ENCODE results near the gene PXDC1. TPM values are rescaled to one million over a fixed set of nuclear protein-coding genes. Genes with fewer than 3 reads are reported as not detected.
"Not testable (repeated sequence)": the region's sequence is repeated elsewhere in the genome, so short reads cannot be mapped to it uniquely, and the experiment has no call there.

Gene PXDC1
- total RNA-seq, 4 donors from 2014 or later = 111 to 232 (median 165) TPM

DNA sequence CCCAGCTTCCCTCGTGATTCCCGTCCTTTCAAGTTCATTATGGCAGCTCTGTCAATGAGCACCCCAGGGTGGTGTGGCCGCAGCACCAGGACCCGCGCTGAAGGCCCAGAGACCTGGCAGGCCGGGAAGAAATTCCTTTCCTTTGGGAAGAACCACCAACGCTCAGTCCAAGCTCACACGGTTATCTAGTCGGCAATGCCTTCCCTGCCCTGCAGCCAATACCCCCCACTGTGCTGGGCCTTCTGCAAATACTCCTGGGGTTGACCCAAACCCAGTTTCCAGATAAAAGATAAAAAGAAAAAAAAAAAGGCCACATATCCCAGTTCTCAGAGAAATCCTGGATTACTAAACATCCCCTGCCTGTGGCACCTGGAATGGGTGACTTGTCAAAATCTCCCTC lies 28.7 kb downstream of the PXDC1 start:
- peaks cover 41 to 60% (median 52%) of the 10 kb centered on the region in 4 donors for H3K4me1 ChIP-seq
- DNase-seq (ENCODE audit: extremely low spot score) = no peak
- H3K4me3 ChIP-seq = no peak overlapping the region
- no peak for TF ChIP-seq POLR2AphosphoS5 (IDR thresholded peaks at IDR 0.05)
- TF ChIP-seq, protein P1, sequence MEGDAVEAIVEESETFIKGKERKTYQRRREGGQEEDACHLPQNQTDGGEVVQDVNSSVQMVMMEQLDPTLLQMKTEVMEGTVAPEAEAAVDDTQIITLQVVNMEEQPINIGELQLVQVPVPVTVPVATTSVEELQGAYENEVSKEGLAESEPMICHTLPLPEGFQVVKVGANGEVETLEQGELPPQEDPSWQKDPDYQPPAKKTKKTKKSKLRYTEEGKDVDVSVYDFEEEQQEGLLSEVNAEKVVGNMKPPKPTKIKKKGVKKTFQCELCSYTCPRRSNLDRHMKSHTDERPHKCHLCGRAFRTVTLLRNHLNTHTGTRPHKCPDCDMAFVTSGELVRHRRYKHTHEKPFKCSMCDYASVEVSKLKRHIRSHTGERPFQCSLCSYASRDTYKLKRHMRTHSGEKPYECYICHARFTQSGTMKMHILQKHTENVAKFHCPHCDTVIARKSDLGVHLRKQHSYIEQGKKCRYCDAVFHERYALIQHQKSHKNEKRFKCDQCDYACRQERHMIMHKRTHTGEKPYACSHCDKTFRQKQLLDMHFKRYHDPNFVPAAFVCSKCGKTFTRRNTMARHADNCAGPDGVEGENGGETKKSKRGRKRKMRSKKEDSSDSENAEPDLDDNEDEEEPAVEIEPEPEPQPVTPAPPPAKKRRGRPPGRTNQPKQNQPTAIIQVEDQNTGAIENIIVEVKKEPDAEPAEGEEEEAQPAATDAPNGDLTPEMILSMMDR (IDR thresholded peaks at IDR 0.05) = no peak
- no peak for TF ChIP-seq EP300 (IDR thresholded peaks at IDR 0.05)
- TF ChIP-seq POLR2A (IDR thresholded peaks at IDR 0.05; ENCODE audit: low read depth) = no peak
- no peak overlapping the region for H3K27ac ChIP-seq (replicated peaks in 1 of 4)
- intact Hi-C loops (cut with DNase I) = no loop called here
- H3K9me3 ChIP-seq = no peaks in the 10 kb centered on the region
- WGBS = 78% methylated on average over 9 of the region's 9 CpGs
- no peaks in the 10 kb centered on the region for H3K27me3 ChIP-seq
- H3K36me3 ChIP-seq = peaks cover 37 to 74% (median 69%) of the 10 kb centered on the region in 4 donors

DNA sequence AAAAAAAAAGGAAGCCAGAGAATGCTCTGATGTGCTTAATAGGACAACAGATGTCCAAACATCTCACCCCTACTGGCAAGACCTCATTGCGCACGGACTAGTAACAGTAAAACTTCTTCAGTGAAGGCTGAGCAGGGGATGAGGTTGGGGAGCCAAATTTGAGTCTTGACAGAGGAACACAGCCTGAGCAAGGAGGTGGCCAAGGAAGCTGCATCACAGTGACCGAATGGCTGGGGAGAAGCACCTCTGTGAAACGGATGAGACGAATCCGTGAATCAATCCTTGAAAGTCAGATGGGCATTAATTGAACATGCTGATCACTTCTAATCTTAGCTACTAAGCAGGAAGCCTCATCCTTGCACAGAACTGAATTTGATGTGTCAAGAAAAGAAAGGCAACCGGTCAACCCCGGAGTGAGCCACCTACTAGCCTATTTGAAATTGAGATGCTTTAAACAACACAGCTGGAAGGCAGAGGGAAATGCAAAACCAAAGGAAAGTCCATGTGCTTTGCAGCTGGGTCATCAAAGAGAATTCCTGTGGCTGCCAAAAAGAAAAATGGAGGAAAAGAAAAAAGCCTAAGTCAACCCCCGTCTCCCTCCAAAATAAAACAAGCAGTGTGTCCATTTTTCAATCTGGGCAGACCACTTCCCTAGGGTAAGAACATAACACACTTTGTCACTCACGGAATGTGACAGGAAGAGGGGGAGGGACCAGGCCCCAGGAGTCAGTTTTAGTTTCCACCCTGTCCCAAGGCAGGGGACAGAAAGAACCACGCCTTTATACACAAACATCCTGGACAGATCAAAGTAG lies 29.5 kb downstream of the PXDC1 start:
- 68% methylated on average over 11 of the region's 11 CpGs for WGBS
- H3K27ac ChIP-seq (replicated peaks in 1 of 4) = no peak overlapping the region
- intact Hi-C loops (cut with DNase I) = no loop called here

DNA sequence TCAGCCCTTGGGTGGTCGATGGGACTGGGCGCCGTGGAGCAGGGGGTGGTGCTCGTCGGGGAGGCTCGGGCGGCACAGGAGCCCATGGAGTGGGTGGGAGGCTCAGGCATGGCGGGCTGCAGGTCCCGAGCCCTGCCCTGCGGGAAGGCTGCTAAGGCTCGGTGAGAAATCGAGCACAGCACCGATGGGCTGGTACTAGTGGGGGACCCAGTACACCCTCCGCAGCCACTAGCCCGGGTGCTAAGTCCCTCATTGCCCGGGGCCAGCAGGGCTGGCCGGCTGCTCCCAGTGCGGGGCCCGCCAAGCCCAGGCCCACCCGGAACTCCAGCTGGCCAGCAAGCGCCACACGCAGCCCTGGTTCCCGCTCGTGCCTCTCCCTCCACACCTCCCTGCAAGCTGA lies 30.7 kb downstream of the PXDC1 start:
- peaks cover 36 to 45% (median 38%) of the 10 kb centered on the region in 4 donors for H3K4me1 ChIP-seq
- H3K9me3 ChIP-seq; intact Hi-C loops (cut with DNase I); DNase-seq (ENCODE audit: extremely low spot score); H3K27me3 ChIP-seq; H3K27ac ChIP-seq (replicated peaks in 1 of 4); H3K4me3 ChIP-seq: not testable (repeated sequence)
- 96% methylated on average over 11 of the region's 24 CpGs for WGBS
- peaks cover 19 to 54% (median 49%) of the 10 kb centered on the region in 4 donors for H3K36me3 ChIP-seq

More for the DNA sequence above, 29.5 kb downstream of the PXDC1 start:
- H3K4me1 ChIP-seq = peaks cover 41 to 57% (median 49%) of the 10 kb centered on the region in 4 donors
- H3K36me3 ChIP-seq = peaks cover 31 to 67% (median 61%) of the 10 kb centered on the region in 4 donors
- TF ChIP-seq POLR2A (IDR thresholded peaks at IDR 0.05; ENCODE audit: low read depth) (no peak), POLR2AphosphoS5 (IDR thresholded peaks at IDR 0.05) (no peak), EP300 (IDR thresholded peaks at IDR 0.05) (no peak)
- TF ChIP-seq, protein P1 (IDR thresholded peaks at IDR 0.05) = no peak
- H3K4me3 ChIP-seq = no peak overlapping the region
- no peaks in the 10 kb centered on the region for H3K9me3 ChIP-seq
- no peak for DNase-seq (ENCODE audit: extremely low spot score)
- H3K27me3 ChIP-seq = no peaks in the 10 kb centered on the region

DNA sequence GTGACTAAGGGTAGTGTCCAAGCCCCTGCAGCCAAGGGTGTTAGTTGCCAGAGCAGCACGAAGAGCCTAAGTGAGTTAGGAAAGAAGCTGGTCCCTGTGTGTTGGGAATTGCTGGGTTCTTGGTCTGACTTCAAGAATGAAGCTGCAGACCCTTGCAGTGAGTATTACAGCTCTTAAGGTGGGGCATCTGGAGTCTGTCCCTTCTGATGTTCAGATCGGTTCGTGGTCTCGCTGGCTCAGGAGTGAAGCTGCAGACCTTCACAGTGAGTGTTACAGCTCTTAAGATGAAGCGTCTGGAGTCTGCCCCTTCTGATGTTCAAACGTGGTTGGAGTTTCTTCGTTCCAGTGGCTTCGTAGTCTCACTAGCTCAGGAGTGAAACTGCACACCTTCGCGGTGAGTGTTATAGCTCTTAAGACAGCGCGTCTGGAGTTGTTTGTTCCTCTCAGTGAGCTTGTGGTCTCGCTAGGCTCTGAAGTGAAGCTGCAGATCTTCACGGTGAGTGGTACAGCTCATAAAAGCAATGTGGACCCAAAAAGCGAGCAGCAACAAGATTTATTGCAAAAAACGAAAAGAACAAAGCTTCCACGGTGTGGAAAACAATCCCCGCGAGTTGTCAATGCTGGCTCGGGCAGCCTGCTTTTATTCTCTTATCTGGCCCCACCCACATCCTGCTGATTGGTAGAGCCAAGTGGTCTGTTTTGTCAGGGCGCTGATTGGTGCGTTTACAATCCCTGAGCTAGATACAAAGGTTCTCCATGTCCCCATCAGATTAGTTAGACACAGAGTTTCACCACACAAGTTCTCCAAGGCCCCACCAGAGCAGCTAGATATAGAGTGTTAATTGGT lies 31.8 kb downstream of the PXDC1 start:
- WGBS = 89% methylated on average over 19 of the region's 22 CpGs
- H3K36me3 ChIP-seq = peaks cover 14 to 43% (median 38%) of the 10 kb centered on the region in 4 donors
- DNase-seq (ENCODE audit: extremely low spot score) = no peak
- H3K4me3 ChIP-seq = no peak overlapping the region
- no peak overlapping the region for H3K27ac ChIP-seq (replicated peaks in 1 of 4)
- no peak for TF ChIP-seq POLR2AphosphoS5 (IDR thresholded peaks at IDR 0.05)
- TF ChIP-seq, protein P1 (IDR thresholded peaks at IDR 0.05) = no peak
- TF ChIP-seq EP300 (IDR thresholded peaks at IDR 0.05) = no peak
- no peak for TF ChIP-seq POLR2A (IDR thresholded peaks at IDR 0.05; ENCODE audit: low read depth)
- intact Hi-C loops (cut with DNase I) = no loop called here
- peaks cover 25 to 34% (median 27%) of the 10 kb centered on the region in 4 donors for H3K4me1 ChIP-seq
- no peaks in the 10 kb centered on the region for H3K27me3 ChIP-seq
- H3K9me3 ChIP-seq = peaks cover 0 to 6% (median 0%) of the 10 kb centered on the region in 4 donors

DNA sequence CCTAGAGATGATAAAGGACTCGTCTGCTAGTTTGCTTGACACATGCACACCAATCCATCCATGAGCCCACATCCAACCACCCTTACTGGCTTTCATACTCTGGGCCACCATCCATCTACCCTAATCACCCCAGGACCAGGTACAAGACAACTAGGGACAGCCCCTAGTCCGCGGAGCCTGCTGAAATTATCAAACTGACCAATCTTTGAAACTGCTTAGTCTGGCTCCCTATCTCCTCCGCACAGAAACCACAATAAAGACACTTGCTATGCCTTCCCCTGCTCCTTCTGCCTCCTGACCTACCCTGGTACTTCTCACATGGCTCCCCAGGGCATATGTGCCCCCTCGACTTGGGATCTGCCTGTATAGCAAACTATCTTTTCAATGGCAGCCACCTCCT lies 33.1 kb downstream of the PXDC1 start:
- intact Hi-C loops (cut with DNase I) = no loop called here
- Histone ChIP-seq H3K4me3 (no peak overlapping the region), H3K4me1 (peaks cover 15 to 29% (median 19%) of the 10 kb centered on the region in 4 donors)

More for the DNA sequence above, 33.1 kb downstream of the PXDC1 start:
- no peak for DNase-seq (ENCODE audit: extremely low spot score)
- Histone ChIP-seq H3K36me3 (peaks cover 12 to 37% (median 28%) of the 10 kb centered on the region in 4 donors), H3K27me3 (no peaks in the 10 kb centered on the region), H3K9me3 (peaks cover 0 to 7% (median 0%) of the 10 kb centered on the region in 4 donors), H3K27ac (replicated peaks in 1 of 4) (no peak overlapping the region)
- TF ChIP-seq POLR2A (IDR thresholded peaks at IDR 0.05; ENCODE audit: low read depth) = no peak
- no peak for TF ChIP-seq POLR2AphosphoS5 (IDR thresholded peaks at IDR 0.05)
- TF ChIP-seq, protein P1 (IDR thresholded peaks at IDR 0.05) = no peak
- no peak for TF ChIP-seq EP300 (IDR thresholded peaks at IDR 0.05)
- 94% methylated on average over 5 of the region's 5 CpGs for WGBS

Measured in esophagus muscularis mucosa (tissue), 4 donors.